ENCODE measurements around the gene SRP54. TPM values are rescaled to one million over a fixed set of nuclear protein-coding genes. Genes with fewer than 3 reads are reported as not detected.
A peak's percentile ranks its signal among the peaks of the same experiment; 100 is the strongest.

The SRP54 gene
- total and polyA plus RNA-seq, 2 of the 13 experiments (the other 11 are each of a cell fraction or from before 2014, with no cell fraction given): 42.2 to 207 TPM

DNA sequence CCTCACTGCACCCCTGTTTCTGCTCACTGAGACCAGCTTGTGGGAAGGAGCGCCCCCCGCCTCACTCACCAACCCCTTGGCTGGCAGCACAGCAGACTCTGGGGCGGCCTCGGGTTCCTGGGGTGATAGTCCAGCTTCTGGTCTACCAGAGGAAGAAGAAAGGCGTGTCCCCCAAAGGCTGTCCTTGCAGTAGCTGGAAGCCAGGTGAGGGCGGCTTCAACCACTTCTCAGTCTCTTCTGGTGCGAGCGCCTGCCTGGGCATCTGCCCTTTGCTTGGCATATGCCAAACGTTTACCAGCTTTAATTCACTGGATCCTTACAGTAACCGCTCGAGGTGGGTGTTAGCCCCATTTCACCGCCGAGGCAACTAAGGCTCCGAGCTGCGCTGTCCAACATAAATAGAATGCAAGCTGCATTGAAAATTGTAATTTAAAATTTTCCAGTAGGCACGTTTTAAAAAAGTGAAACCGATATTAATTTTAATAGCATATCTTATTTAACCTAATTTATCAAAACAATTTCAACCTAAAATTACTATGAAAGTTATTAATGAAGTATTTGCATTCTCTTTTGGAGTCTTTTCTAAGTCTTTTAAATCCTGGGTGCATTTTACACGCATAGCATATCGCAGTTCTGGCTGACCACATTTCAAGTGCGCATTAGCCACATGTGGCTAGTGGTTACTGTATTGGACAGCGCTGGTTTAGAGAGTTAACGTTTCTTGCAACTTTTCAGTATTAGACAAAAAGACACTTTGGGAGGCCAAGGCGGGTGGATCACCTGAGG lies 64.2 kb downstream of the SRP54 start (continued):
- TF ChIP-seq ZBTB39 (CRISPR knock-in tag; IDR thresholded peaks at IDR 0.05): peak; percentile 49; the same call in 1 of the 2 replicates
- TF ChIP-seq, protein P1, sequence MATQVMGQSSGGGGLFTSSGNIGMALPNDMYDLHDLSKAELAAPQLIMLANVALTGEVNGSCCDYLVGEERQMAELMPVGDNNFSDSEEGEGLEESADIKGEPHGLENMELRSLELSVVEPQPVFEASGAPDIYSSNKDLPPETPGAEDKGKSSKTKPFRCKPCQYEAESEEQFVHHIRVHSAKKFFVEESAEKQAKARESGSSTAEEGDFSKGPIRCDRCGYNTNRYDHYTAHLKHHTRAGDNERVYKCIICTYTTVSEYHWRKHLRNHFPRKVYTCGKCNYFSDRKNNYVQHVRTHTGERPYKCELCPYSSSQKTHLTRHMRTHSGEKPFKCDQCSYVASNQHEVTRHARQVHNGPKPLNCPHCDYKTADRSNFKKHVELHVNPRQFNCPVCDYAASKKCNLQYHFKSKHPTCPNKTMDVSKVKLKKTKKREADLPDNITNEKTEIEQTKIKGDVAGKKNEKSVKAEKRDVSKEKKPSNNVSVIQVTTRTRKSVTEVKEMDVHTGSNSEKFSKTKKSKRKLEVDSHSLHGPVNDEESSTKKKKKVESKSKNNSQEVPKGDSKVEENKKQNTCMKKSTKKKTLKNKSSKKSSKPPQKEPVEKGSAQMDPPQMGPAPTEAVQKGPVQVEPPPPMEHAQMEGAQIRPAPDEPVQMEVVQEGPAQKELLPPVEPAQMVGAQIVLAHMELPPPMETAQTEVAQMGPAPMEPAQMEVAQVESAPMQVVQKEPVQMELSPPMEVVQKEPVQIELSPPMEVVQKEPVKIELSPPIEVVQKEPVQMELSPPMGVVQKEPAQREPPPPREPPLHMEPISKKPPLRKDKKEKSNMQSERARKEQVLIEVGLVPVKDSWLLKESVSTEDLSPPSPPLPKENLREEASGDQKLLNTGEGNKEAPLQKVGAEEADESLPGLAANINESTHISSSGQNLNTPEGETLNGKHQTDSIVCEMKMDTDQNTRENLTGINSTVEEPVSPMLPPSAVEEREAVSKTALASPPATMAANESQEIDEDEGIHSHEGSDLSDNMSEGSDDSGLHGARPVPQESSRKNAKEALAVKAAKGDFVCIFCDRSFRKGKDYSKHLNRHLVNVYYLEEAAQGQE (IDR thresholded peaks at IDR 0.05; ENCODE audit: borderline replicate concordance in 1 of 2, low read depth in 1 of 2, low read length in 2 of 2): peak in 1 of 2 experiments; percentile 87
- TF ChIP-seq, protein P2, sequence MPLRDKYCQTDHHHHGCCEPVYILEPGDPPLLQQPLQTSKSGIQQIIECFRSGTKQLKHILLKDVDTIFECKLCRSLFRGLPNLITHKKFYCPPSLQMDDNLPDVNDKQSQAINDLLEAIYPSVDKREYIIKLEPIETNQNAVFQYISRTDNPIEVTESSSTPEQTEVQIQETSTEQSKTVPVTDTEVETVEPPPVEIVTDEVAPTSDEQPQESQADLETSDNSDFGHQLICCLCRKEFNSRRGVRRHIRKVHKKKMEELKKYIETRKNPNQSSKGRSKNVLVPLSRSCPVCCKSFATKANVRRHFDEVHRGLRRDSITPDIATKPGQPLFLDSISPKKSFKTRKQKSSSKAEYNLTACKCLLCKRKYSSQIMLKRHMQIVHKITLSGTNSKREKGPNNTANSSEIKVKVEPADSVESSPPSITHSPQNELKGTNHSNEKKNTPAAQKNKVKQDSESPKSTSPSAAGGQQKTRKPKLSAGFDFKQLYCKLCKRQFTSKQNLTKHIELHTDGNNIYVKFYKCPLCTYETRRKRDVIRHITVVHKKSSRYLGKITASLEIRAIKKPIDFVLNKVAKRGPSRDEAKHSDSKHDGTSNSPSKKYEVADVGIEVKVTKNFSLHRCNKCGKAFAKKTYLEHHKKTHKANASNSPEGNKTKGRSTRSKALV (CRISPR knock-in tag; IDR thresholded peaks at IDR 0.05): 0 out of 2 replicates have a peak, but pooled peaks have one; percentile 6
- TF ChIP-seq KLF9 (CRISPR knock-in tag; IDR thresholded peaks at IDR 0.05; ENCODE audit: low read depth): no peak
- no peak; the same call in 1 of the 2 replicates for TF ChIP-seq SIN3A (IDR thresholded peaks at IDR 0.05; ENCODE audit: borderline replicate concordance, low read depth, low read length)
- no peak for TF ChIP-seq PAX8 (CRISPR knock-in tag; IDR thresholded peaks at IDR 0.05; ENCODE audit: borderline replicate concordance)
- TF ChIP-seq HINFP (CRISPR knock-in tag; IDR thresholded peaks at IDR 0.05; ENCODE audit: low read depth): no peak
- peak; percentile 1; the same call in 1 of the 2 replicates for TF ChIP-seq ZNF317 (CRISPR knock-in tag; IDR thresholded peaks at IDR 0.05)
- peak; percentile 89 for TF ChIP-seq ZNF879 (CRISPR knock-in tag; IDR thresholded peaks at IDR 0.05)
- no peak for TF ChIP-seq ZNF577 (CRISPR knock-in tag; IDR thresholded peaks at IDR 0.05; ENCODE audit: borderline replicate concordance, low read depth)
- TF ChIP-seq ZNF709 (CRISPR knock-in tag; IDR thresholded peaks at IDR 0.05): peak; percentile 3; the same call in 1 of the 2 replicates
- TF ChIP-seq, protein P3, sequence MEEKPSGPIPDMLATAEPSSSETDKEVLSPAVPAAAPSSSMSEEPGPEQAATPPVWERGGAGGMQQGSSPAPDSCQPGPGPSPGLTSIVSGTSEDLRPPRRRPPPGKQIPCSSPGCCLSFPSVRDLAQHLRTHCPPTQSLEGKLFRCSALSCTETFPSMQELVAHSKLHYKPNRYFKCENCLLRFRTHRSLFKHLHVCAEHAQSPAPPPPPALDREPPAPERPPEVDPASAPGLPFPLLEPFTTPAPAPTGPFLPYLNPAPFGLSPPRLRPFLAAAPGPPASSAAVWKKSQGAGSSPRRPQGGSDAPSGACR (CRISPR knock-in tag; IDR thresholded peaks at IDR 0.05): peak; percentile 20; the same call in 1 of the 2 replicates
- no peak; the same call in 1 of the 2 replicates for TF ChIP-seq RXRA (CRISPR knock-in tag; IDR thresholded peaks at IDR 0.05)
- TF ChIP-seq ZNF746 (CRISPR knock-in tag; IDR thresholded peaks at IDR 0.05): peak; percentile 75; the same call in 1 of the 2 replicates
- TF ChIP-seq, protein P4, sequence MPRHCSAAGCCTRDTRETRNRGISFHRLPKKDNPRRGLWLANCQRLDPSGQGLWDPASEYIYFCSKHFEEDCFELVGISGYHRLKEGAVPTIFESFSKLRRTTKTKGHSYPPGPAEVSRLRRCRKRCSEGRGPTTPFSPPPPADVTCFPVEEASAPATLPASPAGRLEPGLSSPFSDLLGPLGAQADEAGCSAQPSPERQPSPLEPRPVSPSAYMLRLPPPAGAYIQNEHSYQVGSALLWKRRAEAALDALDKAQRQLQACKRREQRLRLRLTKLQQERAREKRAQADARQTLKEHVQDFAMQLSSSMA (CRISPR knock-in tag; IDR thresholded peaks at IDR 0.05): peak; percentile 89; the same call in 1 of the 2 replicates
- TF ChIP-seq ZNF260 (CRISPR knock-in tag; IDR thresholded peaks at IDR 0.05; ENCODE audit: borderline replicate concordance, low read depth): 0 out of 2 replicates have a peak, but pooled peaks have one; percentile 88
- peak; percentile 37; the same call in 1 of the 2 replicates for TF ChIP-seq NCOA2 (CRISPR knock-in tag; IDR thresholded peaks at IDR 0.05)
